ENCODE data around the gene CDK19.

- TF ChIP-seq EZH2 (IDR thresholded peaks at IDR 0.05; ENCODE audit: insufficient read depth, poor library complexity, severe bottlenecking) (no peak), EZH2phosphoT487 (IDR thresholded peaks at IDR 0.05; ENCODE audit: insufficient read depth, low read depth) (no peak)
Measured at GRCh38 chr6:110800196-110800838, 15.0 kb downstream of the CDK19 start.

Data from GM23248 (cell line).